ENCODE results near the gene LNX2. TPM values are rescaled to one million over a fixed set of nuclear protein-coding genes. Genes with fewer than 3 reads are reported as not detected.

LNX2 gene
- total RNA-seq, 1 donor from 2014 or later, result 11.2 TPM

DNA sequence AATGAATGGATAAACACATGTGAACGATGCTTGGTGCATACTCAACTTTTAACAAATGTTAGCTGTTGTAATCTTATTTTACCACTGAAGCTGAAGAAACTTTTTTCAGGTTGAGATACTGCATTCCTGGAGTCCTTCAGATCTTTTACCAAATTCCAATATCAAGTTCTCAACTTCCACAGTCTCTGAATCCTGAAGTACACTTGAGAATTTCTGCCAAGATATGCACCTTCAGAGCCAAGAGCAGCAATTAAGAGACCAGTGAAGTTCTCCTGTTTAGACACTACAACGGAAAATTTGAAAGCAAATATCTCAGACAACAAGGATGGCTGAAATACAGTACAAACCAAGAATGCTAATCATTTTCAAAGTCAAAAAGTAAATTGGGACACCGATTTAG, 85.3 kb downstream of the LNX2 start:
- intact Hi-C loops (cut with micrococcal nuclease), result loop anchor here (5.0 kb wide), 1 partner anchor 292 kb away; no protein-coding TSS in a partner anchor
- no peak for TF ChIP-seq CTCF (IDR thresholded peaks at IDR 0.05; ENCODE audit: borderline replicate concordance)
- Histone ChIP-seq H3K4me1 (peaks cover 9% of the 10 kb centered on the region), H3K4me3 (no peak overlapping the region), H3K27ac (replicated peaks) (no peak overlapping the region), H3K36me3 (no peaks in the 10 kb centered on the region), H3K9me3 (replicated peaks) (no peaks in the 10 kb centered on the region), H3K27me3 (ENCODE audit: low read depth) (no peaks in the 10 kb centered on the region)
- DNase-seq, result no peak

- Histone ChIP-seq H3K9me3 (replicated peaks) (no peaks in the 10 kb centered on the region), H3K4me3 (no peak overlapping the region), H3K27me3 (ENCODE audit: low read depth) (no peaks in the 10 kb centered on the region), H3K4me1 (peaks cover 9% of the 10 kb centered on the region), H3K27ac (replicated peaks) (no peak overlapping the region), H3K36me3 (no peaks in the 10 kb centered on the region)
- no peak for TF ChIP-seq CTCF (IDR thresholded peaks at IDR 0.05; ENCODE audit: borderline replicate concordance)
- DNase-seq, result no peak
- intact Hi-C loops (cut with micrococcal nuclease), result loop anchor here (5.0 kb wide), 1 partner anchor 293 kb away; no protein-coding TSS in a partner anchor
These were observed 86.0 kb downstream of the LNX2 start for GRCh38 chr13:27534108-27534980.

DNA sequence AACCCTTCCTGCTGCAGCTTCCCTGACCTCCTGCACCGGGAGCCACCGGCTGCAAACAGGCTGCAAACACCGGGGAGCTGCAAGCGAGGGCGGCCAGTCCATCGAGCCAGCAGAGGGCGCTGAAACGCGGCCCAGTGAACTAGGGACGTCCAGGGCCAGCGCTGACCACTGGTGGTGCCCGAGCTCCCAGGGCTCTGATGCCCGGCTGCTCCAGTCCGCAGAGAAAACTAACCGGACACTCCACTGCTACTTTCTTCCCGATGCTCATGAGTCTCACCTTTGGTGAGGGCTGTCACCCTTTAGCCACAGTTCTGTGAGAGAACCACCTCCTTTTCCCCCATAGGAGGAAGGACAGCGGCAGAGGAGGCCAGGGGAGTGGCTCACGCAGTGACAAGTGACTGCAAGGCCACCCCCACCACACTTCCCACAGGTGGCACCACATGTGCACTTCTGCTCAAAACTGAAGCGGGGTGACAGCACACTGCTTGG, 87.1 kb downstream of the LNX2 start:
- DNase-seq, result peak; percentile 84
- peak overlapping the region; percentile 50 for H3K4me3 ChIP-seq
- no peak overlapping the region for H3K27ac ChIP-seq (replicated peaks)
- H3K27me3 ChIP-seq (ENCODE audit: low read depth), result no peaks in the 10 kb centered on the region
- no peaks in the 10 kb centered on the region for H3K36me3 ChIP-seq
- peaks cover 4% of the 10 kb centered on the region for H3K9me3 ChIP-seq (replicated peaks)
- TF ChIP-seq CTCF (IDR thresholded peaks at IDR 0.05; ENCODE audit: borderline replicate concordance), result peak; percentile 97
- H3K4me1 ChIP-seq, result peaks cover 9% of the 10 kb centered on the region
- intact Hi-C loops (cut with micrococcal nuclease), result loop anchor here (5.0 kb wide), 1 partner anchor 294 kb away; no protein-coding TSS in a partner anchor

DNA sequence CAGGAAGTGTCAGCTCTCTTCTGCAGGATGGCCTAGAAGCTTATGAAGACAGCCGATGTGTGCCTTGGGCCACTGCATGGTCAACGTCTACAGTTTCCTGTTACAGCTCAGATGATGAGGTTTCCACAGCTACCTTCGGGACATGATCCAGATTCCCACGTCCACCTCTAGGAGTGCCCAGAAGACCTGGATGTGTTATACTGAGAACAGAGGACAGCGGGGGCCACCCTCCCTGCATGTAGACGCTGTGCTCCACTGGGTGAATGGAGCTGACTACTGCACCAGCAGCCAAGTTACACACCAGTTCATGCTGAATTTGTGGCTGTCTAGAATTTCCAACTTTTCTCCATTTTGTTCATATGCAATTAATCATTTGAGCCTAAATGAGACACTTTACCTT, 91.4 kb downstream of the LNX2 start:
- intact Hi-C loops (cut with micrococcal nuclease), result no loop called here
- DNase-seq, result no peak
- Histone ChIP-seq H3K4me1 (peaks cover 9% of the 10 kb centered on the region), H3K27me3 (ENCODE audit: low read depth) (peaks cover 26% of the 10 kb centered on the region), H3K4me3 (no peak overlapping the region), H3K9me3 (replicated peaks) (peaks cover 6% of the 10 kb centered on the region), H3K36me3 (no peaks in the 10 kb centered on the region), H3K27ac (replicated peaks) (no peak overlapping the region)
- TF ChIP-seq CTCF (IDR thresholded peaks at IDR 0.05; ENCODE audit: borderline replicate concordance), result no peak

DNA sequence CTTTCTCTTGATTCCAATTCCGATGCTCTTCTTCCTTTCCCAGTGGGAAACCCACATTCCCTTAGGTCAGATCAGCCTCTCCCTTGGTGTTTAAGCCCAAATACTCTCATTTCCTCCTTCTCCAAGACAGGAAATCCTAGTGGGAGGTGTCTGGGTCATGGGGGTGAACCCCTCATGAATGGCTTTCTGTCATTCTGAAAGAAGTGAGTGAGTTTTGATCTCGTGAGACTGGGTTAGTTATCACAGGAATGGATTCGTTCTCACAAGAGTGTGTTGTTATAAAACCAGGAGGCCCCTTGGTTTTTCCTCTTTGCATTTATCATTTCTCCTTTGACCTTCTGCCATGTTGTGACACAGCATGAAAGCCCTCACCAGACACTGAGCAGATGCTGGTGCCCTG, 93.8 kb downstream of the LNX2 start:
- no peak for TF ChIP-seq CTCF (IDR thresholded peaks at IDR 0.05; ENCODE audit: borderline replicate concordance)
- Histone ChIP-seq H3K27ac (replicated peaks) (no peak overlapping the region), H3K4me1 (no peaks in the 10 kb centered on the region), H3K27me3 (ENCODE audit: low read depth) (peaks cover 26% of the 10 kb centered on the region), H3K4me3 (no peak overlapping the region), H3K9me3 (replicated peaks) (peaks cover 6% of the 10 kb centered on the region), H3K36me3 (no peaks in the 10 kb centered on the region)
- no peak for DNase-seq
- intact Hi-C loops (cut with micrococcal nuclease), result no loop called here
